Osteoblast (primary cell): ENCODE data around the gene TIMM44. TPM values are rescaled to one million over a fixed set of nuclear protein-coding genes. Genes with fewer than 3 reads are reported as not detected.

Experiments
- DNase-seq: peaks from one replicate; pipeline ENCODE4 v3.0.0; 2011; ENCODE audit warnings: low spot score, mixed read lengths; ENCODE audit not compliant: insufficient read length; ENCODE audit errors: missing footprints
- H2AFZ ChIP-seq: 2 replicates; pipeline ENCODE4 v1.6.0; 2011; ENCODE audit warnings: mild to moderate bottlenecking, low read length
- H3K27ac ChIP-seq: 2 replicates; pipeline ENCODE4 v1.5.1; 2011; ENCODE audit warnings: mild to moderate bottlenecking, low read depth, low read length, moderate library complexity
- H3K27me3 ChIP-seq: 2 replicates; pipeline ENCODE4 v1.6.0; 2012; ENCODE audit warnings: mild to moderate bottlenecking, control low read depth, inconsistent platforms, low read length, moderate library complexity; ENCODE audit not compliant: insufficient read depth
- H3K36me3 ChIP-seq: 2 replicates; pipeline ENCODE4 v1.5.1; 2011; ENCODE audit warnings: mild to moderate bottlenecking, low read length, control low read depth, moderate library complexity; ENCODE audit not compliant: insufficient read depth
- H3K4me1 ChIP-seq: 2 replicates; pipeline ENCODE4 v1.5.1; 2011; ENCODE audit warnings: mild to moderate bottlenecking, low read length, control low read depth, moderate library complexity; ENCODE audit not compliant: insufficient read depth
- H3K4me2 ChIP-seq: 2 replicates; pipeline ENCODE4 v1.6.0; 2011; ENCODE audit warnings: mild to moderate bottlenecking, low read length; ENCODE audit not compliant: insufficient read depth
- H3K4me3 ChIP-seq: fragments of 200-600 bp; sonication (generic); 3 replicates; pipeline ENCODE4 v1.5.1; 2012; ENCODE audit warnings: mild to moderate bottlenecking, low read length, inconsistent platforms; ENCODE audit not compliant: insufficient read depth
- H3K79me2 ChIP-seq: 2 replicates; pipeline ENCODE4 v1.6.0; 2012; ENCODE audit warnings: mild to moderate bottlenecking, low read length, control low read depth, inconsistent platforms; ENCODE audit not compliant: insufficient read depth
- H3K9me3 ChIP-seq: 2 replicates; pipeline ENCODE4 v1.5.1; 2011; ENCODE audit warnings: low read depth, low read length, control low read depth
- H4K20me1 ChIP-seq: 2 replicates; pipeline ENCODE4 v1.6.0; 2012; ENCODE audit warnings: mild to moderate bottlenecking, low read length, control low read depth; ENCODE audit not compliant: insufficient read depth
- total RNA-seq: library from RNA; depleted of rRNA; stranded (reverse); fragments of >200 nt; gene quantifications from 2 replicates; pipeline ENCODE4 v1.2.3, GENCODE V29; 2012
- TF ChIP-seq, protein P1 (sequence below): IDR thresholded peaks from 2 replicates; pipeline ENCODE4 v1.5.1; 2011; ENCODE audit warnings: mild to moderate bottlenecking, low read depth, low read length, moderate library complexity; ENCODE audit errors: extremely low read depth

Gene TIMM44
- total RNA-seq, 1 donor: 52.5 TPM

DNA sequence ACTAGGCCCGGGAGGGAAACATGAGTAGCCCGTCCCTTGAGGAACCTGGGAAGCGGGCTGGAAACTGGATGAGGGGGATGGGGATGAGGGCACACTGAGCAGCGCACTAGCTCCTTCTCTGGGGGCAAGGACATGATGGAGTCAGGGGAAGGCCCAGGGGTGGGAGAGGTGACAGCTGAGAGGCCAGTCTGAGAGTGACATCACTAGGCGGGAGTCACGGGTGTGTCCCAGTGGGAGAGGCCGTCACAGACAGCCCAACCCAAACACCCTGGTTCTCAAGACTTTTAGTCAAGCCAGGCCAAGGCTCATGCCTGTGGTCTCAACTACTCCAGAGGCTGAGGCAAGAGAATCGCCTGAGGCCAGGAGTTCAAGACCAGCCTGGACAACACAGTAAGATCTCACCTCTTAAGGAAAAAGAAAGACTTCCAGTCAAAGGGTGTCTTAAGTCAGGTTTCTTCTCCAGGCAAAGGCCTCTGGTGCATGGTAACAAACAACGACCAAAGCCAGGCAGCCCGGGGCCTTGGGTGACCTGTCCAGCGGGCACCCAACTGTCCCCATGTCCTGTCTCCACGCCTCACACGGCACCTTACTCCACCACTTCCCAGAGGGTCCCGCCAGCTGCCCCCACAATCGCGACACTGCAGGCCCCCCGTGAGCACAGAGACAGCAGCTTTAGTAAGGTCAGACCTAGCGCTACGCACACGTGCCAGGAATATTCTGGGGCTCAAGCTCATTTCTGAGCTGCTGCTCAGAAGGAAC, 25.5 kb upstream of the TIMM44 start:
- DNase-seq: peak; percentile 78
- Histone ChIP-seq H3K4me3 (no peak overlapping the region), H3K4me1 (no peaks in the 10 kb centered on the region), H3K36me3 (peaks cover 47% of the 10 kb centered on the region), H3K4me2 (no peak overlapping the region), H3K27ac (no peak overlapping the region), H2AFZ (no peak overlapping the region), H3K9me3 (no peaks in the 10 kb centered on the region), H3K27me3 (no peaks in the 10 kb centered on the region), H3K79me2 (peaks cover 4% of the 10 kb centered on the region), H4K20me1 (peaks cover 19% of the 10 kb centered on the region)
- TF ChIP-seq, protein P1, sequence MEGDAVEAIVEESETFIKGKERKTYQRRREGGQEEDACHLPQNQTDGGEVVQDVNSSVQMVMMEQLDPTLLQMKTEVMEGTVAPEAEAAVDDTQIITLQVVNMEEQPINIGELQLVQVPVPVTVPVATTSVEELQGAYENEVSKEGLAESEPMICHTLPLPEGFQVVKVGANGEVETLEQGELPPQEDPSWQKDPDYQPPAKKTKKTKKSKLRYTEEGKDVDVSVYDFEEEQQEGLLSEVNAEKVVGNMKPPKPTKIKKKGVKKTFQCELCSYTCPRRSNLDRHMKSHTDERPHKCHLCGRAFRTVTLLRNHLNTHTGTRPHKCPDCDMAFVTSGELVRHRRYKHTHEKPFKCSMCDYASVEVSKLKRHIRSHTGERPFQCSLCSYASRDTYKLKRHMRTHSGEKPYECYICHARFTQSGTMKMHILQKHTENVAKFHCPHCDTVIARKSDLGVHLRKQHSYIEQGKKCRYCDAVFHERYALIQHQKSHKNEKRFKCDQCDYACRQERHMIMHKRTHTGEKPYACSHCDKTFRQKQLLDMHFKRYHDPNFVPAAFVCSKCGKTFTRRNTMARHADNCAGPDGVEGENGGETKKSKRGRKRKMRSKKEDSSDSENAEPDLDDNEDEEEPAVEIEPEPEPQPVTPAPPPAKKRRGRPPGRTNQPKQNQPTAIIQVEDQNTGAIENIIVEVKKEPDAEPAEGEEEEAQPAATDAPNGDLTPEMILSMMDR: no peak

DNA sequence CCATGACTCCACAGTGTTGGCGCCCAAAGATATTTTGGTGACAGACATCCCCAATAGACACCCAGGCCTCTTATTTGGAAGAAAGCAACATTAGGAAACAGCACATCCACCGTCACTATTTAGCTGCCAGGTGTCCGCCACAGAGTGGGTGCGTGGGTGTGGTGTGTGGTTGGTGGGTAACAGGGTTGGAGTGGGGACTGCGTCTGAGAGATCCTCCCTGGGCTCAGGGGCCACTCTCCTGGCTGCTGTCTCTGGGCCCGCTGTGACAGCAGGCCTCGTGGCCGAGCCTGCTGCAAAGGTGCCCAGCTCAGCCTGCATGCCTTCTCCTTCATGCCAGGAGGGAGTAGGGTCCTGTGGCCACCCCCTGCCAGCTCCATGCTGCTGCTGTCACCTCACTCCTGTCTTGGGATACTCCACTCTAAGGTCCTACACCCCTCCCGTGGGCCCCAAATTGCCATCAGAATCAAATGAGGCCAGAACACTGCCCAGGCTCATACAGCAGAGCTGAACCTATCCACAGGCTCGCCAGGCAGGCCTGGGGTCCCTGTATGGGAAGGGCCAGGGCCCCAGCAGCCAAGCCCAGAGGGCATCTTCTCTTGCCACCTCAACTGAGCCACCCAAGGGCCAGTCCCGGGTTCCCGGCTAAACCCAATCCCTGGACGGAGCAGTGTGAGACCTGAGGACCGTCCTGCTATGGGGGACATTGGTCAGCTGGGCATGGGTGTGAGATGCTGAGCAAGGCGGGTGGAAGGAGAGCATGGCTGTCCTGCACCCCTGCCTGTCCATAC, 24.7 kb upstream of the TIMM44 start:
- Histone ChIP-seq H3K4me3 (no peak overlapping the region), H3K4me2 (no peak overlapping the region), H2AFZ (no peak overlapping the region), H4K20me1 (peaks cover 19% of the 10 kb centered on the region), H3K4me1 (no peaks in the 10 kb centered on the region), H3K27me3 (no peaks in the 10 kb centered on the region), H3K79me2 (peaks cover 4% of the 10 kb centered on the region), H3K9me3 (no peaks in the 10 kb centered on the region), H3K27ac (no peak overlapping the region), H3K36me3 (peaks cover 47% of the 10 kb centered on the region)
- TF ChIP-seq, protein P1: no peak
- DNase-seq: peak; percentile 36

DNA sequence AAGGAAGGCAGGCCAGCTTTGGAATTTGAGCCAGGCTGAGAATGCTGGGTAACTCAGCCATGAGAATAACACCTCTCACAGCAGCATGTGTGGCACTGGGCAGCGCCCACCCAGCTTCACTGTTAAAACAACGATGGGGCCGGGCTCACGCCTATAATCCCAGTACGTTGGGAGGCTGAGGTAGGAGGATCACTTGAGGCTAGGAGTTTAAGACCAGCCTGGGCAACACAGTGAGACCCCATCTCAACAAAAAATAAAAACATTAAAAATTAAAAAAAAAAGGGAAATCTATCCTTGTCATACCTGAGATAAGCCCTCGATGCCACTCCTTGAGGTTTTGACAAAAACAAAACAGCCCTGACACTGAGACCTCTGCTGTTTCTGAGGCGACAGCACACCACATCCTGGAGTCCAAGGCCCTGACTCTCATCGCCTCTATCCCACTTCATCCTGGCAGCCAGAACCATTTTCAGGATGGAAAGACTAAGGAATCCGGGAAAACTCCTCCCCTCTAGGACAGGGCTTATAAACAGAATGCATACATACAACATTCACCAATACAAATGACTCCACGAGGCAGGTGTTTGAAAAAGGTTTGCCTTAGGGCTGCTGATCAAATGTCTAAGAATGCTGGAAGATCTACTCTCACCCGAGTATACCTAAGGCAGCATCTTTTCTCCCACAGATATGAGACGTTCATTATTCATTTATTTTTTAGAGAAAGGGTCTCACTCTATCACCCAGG, 22.6 kb upstream of the TIMM44 start:
- Histone ChIP-seq H3K79me2 (peaks cover 4% of the 10 kb centered on the region), H3K27me3 (no peaks in the 10 kb centered on the region), H3K4me2 (no peak overlapping the region), H3K27ac (no peak overlapping the region), H4K20me1 (peaks cover 13% of the 10 kb centered on the region), H3K4me1 (no peaks in the 10 kb centered on the region), H2AFZ (no peak overlapping the region), H3K9me3 (no peaks in the 10 kb centered on the region), H3K36me3 (peaks cover 60% of the 10 kb centered on the region), H3K4me3 (no peak overlapping the region)
- peak; percentile 79 for DNase-seq
- TF ChIP-seq, protein P1: no peak
